A549 (cell line): ENCODE results near the gene DSEL. TPM values are rescaled to one million over a fixed set of nuclear protein-coding genes. Genes with fewer than 3 reads are reported as not detected.

Source experiments
- ATAC-seq, 2 experiments: fragments of 200-7000 bp in 1 of 2; fragments of >200 bp in 1 of 2; cut with Nextera tagmentation in 1 of 2; cut with Tn5 transposase in 1 of 2; 3 replicates each; pipeline versions ENCODE4 v1.8.0 to v1.9.1; 2018 to 2020; ENCODE audit warnings: mild to moderate bottlenecking in 1 of 2, moderate library complexity in 1 of 2
- CTCF ChIA-PET: fragments of 300-600 bp; sonication (Branson Sonifier 250); formaldehyde crosslinking; extraction: SDS; loops from one replicate; lab custom pipeline; 2021; ENCODE audit warnings: antibody characterized with exemption, inconsistent platforms; lab: Yijun Ruan, JAX
- POLR2A ChIA-PET: fragments of 350-600 bp; formaldehyde crosslinking; extraction: SDS; loops from one replicate; lab custom pipeline; 2021; ENCODE audit warnings: antibody characterized with exemption, inconsistent platforms; lab: Yijun Ruan, JAX
- DNase-seq, 2 experiments: peaks; one replicate each; pipeline versions ENCODE4 v3.0.0 to v3.0.0-alpha.2; 2011 to 2016; ENCODE audit warnings: low read depth in 1 of 2, low spot score in 1 of 2
- FAIRE-seq: peaks from 2 replicates; lab custom pipeline; 2011; peaks lifted over from hg19 to GRCh38; lab: Jason Lieb, UNC
- H3K27ac ChIP-seq, 2 experiments: fragments of >200 bp; sonication (Bioruptor Twin); formaldehyde crosslinking; 3 replicates each; pipeline ENCODE4 v1.5.1; 2016 to 2017
- H3K4me1 ChIP-seq: fragments of >200 bp; sonication (Bioruptor Twin); formaldehyde crosslinking; 3 replicates; pipeline ENCODE4 v1.6.1; 2016
- H3K4me2 ChIP-seq: fragments of >200 bp; sonication (Bioruptor Twin); formaldehyde crosslinking; 3 replicates; pipeline ENCODE4 v1.6.1; 2016
- H3K4me3 ChIP-seq: fragments of >200 bp; sonication (Bioruptor Twin); formaldehyde crosslinking; 3 replicates; pipeline ENCODE4 v1.5.1; 2016
- H3K9me3 ChIP-seq: fragments of >200 bp; sonication (Bioruptor Twin); formaldehyde crosslinking; 3 replicates; pipeline ENCODE4 v1.6.1; 2016
- CEBPB ChIP-seq, 2 experiments: fragments of >200 bp in 1 of 2; sonication (Bioruptor Twin) in 1 of 2; formaldehyde crosslinking in 1 of 2; IDR thresholded peaks; 2 replicates each; pipeline ENCODE4 v1.6.1; 2012 to 2016
- E2F6 ChIP-seq: IDR thresholded peaks from 2 replicates; pipeline ENCODE4 v1.6.1; 2012; ENCODE audit warnings: low read depth, borderline replicate concordance
- EP300 ChIP-seq, 2 experiments: fragments of >200 bp; sonication (Bioruptor Twin); formaldehyde crosslinking; IDR thresholded peaks; 2 replicates in 1 of 2; 3 replicates in 1 of 2; pipeline ENCODE4 v1.6.1; 2016 to 2017
- FOSB ChIP-seq: fragments of 250-450 bp; sonication (Bioruptor Pico); IDR thresholded peaks from 2 replicates; pipeline ENCODE4 v1.5.0; 2020; ENCODE audit warnings: mild to moderate bottlenecking, moderate library complexity
- HOXB5 ChIP-seq: fragments of 250-450 bp; sonication (Bioruptor Pico); IDR thresholded peaks from 2 replicates; pipeline ENCODE4 v1.5.0; 2020; ENCODE audit warnings: mild to moderate bottlenecking, moderate library complexity
- KDM5A ChIP-seq: fragments of 200-600 bp; sonication (generic); IDR thresholded peaks from 2 replicates; pipeline ENCODE4 v1.6.1; 2016; ENCODE audit warnings: antibody characterized with exemption, mild to moderate bottlenecking
- MAFK ChIP-seq: fragments of 450-650 bp; IDR thresholded peaks from 2 replicates; pipeline ENCODE4 v1.6.1; 2014; ENCODE audit not compliant: partially characterized antibody
- MAX ChIP-seq: IDR thresholded peaks from 2 replicates; pipeline ENCODE4 v1.6.1; 2012
- NPAS2 ChIP-seq: fragments of 250-450 bp; sonication (Bioruptor Pico); IDR thresholded peaks from 2 replicates; pipeline ENCODE4 v1.8.0; 2022; ENCODE audit warnings: mild to moderate bottlenecking, moderate library complexity, borderline replicate concordance
- NR3C1 ChIP-seq: fragments of >200 bp; sonication (Bioruptor Twin); formaldehyde crosslinking; IDR thresholded peaks from 3 replicates; pipeline ENCODE4 v1.6.1; 2017
- POLR2A ChIP-seq: IDR thresholded peaks from 2 replicates; pipeline ENCODE4 v1.6.1; 2012; ENCODE audit warnings: mild to moderate bottlenecking, low read length
- RAD21 ChIP-seq, 2 experiments: fragments of >200 bp in 1 of 2; sonication (Bioruptor Twin) in 1 of 2; formaldehyde crosslinking in 1 of 2; IDR thresholded peaks in 1 of 2; conservative IDR thresholded peaks in 1 of 2; 2 replicates in 1 of 2; 3 replicates in 1 of 2; pipeline ENCODE4 v1.6.1; 2012 to 2018; ENCODE audit warnings: inconsistent platforms in 1 of 2
- REST ChIP-seq: fragments of 200-600 bp; sonication (generic); IDR thresholded peaks from 2 replicates; pipeline ENCODE4 v1.6.1; 2016; ENCODE audit warnings: antibody characterized with exemption, mild to moderate bottlenecking, moderate library complexity
- RNF2 ChIP-seq: fragments of 200-600 bp; sonication (generic); IDR thresholded peaks from 2 replicates; pipeline ENCODE4 v1.6.1; 2016; ENCODE audit warnings: low read depth, mild to moderate bottlenecking, antibody characterized with exemption, moderate library complexity, borderline replicate concordance
- ZFP36 ChIP-seq: fragments of 450-650 bp; IDR thresholded peaks from 2 replicates; pipeline ENCODE4 v1.6.1; 2014; ENCODE audit warnings: borderline replicate concordance; ENCODE audit not compliant: partially characterized antibody
- WGBS: methylation state at CpG from one replicate; pipeline ENCODE4 v1.1.6; 2017; ENCODE audit errors: missing lambda C conversion rate; 5-methylcytosine and 5-hydroxymethylcytosine counted together
- polyA minus RNA-seq: library from RNA; depleted of rRNA, polyadenylated mRNA; stranded (reverse); fragments of >200 nt; gene quantifications from 2 replicates; pipeline ENCODE4 v1.2.3, GENCODE V29; 2011; rRNA and poly(A)+ RNA removed
- polyA plus RNA-seq, 4 experiments: library from polyadenylated mRNA; depleted of rRNA in 3 of 4; stranded (reverse); fragments of >200 nt; fragmentation: RNase III in 1 of 4; extraction: RNeasy Plus Mini Kit Qiagen cat#74134 plus additional on column Dnase treatment in 1 of 4; gene quantifications; 2 replicates in 3 of 4; 3 replicates in 1 of 4; pipeline ENCODE4 v1.2.3, GENCODE V29; 2011 to 2017

The DSEL gene
- 0.30 and 0.34 TPM in 2 replicates for polyA plus RNA-seq (2011; rRNA removed)
- polyA plus RNA-seq (2012; cell fraction: cytosol; rRNA removed): 0.07 and 0.08 TPM in 2 replicates
- polyA plus RNA-seq (2012; cell fraction: nucleus; rRNA removed): 0.06 and 0.07 TPM in 2 replicates
- 0.17 to 0.28 TPM (median 0.21 TPM) in 3 replicates for polyA plus RNA-seq (2017; fragmentation: RNase III; extraction: RNeasy Plus Mini Kit Qiagen cat#74134 plus additional on column Dnase treatment)
- 0.44 and 0.58 TPM in 2 replicates for polyA minus RNA-seq

- DNase-seq (peak; percentile 53 to 89), ATAC-seq (peak; percentile 90 to 95)
- POLR2A ChIA-PET: interaction anchor here (0.6 to 0.7 kb wide), 2 partner anchors 9 to 76 kb away, joined by 3 read pairs; no protein-coding TSS in a partner anchor
- H3K4me1 ChIP-seq: no peaks in the 10 kb centered on the region
- peak; percentile 26 for TF ChIP-seq POLR2A
- TF ChIP-seq E2F6: no peak
- no peak for TF ChIP-seq EP300 (IDR thresholded peaks at IDR 0.05)
- no peak for TF ChIP-seq RAD21 (conservative IDR thresholded peaks at IDR 0.05 in 1 of 2, IDR thresholded peaks at IDR 0.05 in 1 of 2)
- 0 out of 2 replicates have a peak, but pooled peaks have one; percentile 25 for TF ChIP-seq MAX
- TF ChIP-seq CEBPB (IDR thresholded peaks at IDR 0.05): no peak
- TF ChIP-seq, all 56 proteins: peak for 2
- Histone ChIP-seq H3K9me3 (no peaks in the 10 kb centered on the region), H3K4me3 (peak within 1 kb of the TSS; percentile 71), H3K27ac (peak within 1 kb of the TSS; percentile 35 to 77; a peak in 4 of 6 replicates), H3K4me2 (peak within 1 kb of the TSS; percentile 97)
- FAIRE-seq: no peak
- CTCF ChIA-PET: interaction anchor here (0.6 to 2.6 kb wide), 11 partner anchors 8 to 1205 kb away, joined by 3 to 11 read pairs (median 4); no protein-coding TSS in a partner anchor
- WGBS: under 1% methylated on average over 9 of the region's 79 CpGs
These were observed at the start of gene DSEL for GRCh38 chr18:67516539-67517443. TSS of gene DSEL (minus strand) at chr18:67516720. CDS start at chr18:67514608, 2,112 bp downstream.

GRCh38 chr18:67553437-67553836 is 36.9 kb upstream of the DSEL start:
- Histone ChIP-seq H3K4me1 (no peaks in the 10 kb centered on the region), H3K9me3 (no peaks in the 10 kb centered on the region), H3K27ac (no peak overlapping the region), H3K4me3 (no peak overlapping the region), H3K4me2 (no peak overlapping the region)
- CTCF ChIA-PET: no interaction called here
- no peak for DNase-seq
- no peak for TF ChIP-seq CEBPB (IDR thresholded peaks at IDR 0.05)
- TF ChIP-seq MAFK: no peak
- no peak for TF ChIP-seq HOXB5 (CRISPR knock-in tag)
- POLR2A ChIA-PET: no interaction called here
- no peak for FAIRE-seq
- no peak for ATAC-seq
- 3% methylated on average over 2 of the region's 2 CpGs for WGBS

GRCh38 chr18:67550872-67551520 is 34.5 kb upstream of the DSEL start:
- ChIA-PET POLR2A (no interaction called here), CTCF (no interaction called here)
- Histone ChIP-seq H3K9me3 (no peaks in the 10 kb centered on the region), H3K4me2 (no peak overlapping the region), H3K4me3 (no peak overlapping the region), H3K4me1 (no peaks in the 10 kb centered on the region), H3K27ac (no peak overlapping the region)
- no peak for ATAC-seq
- WGBS: 9% methylated on average over 3 of the region's 3 CpGs
- TF ChIP-seq NPAS2 (no peak), ZFP36 (no peak), MAX (no peak), FOSB (no peak), EP300 (IDR thresholded peaks at IDR 0.05) (no peak), NR3C1 (no peak), RNF2 (no peak), REST (no peak), KDM5A (no peak)
- no peak for DNase-seq
- FAIRE-seq: no peak
